NCI-H1694 (cell line): Measurements from ENCODE around the gene POFUT1.
"Not testable (repeated sequence)": the region's sequence is repeated elsewhere in the genome, so short reads cannot be mapped to it uniquely, and the experiment has no call there.

Experiments
- DNase-seq: peaks from one replicate; lab custom pipeline; 2025; lab: John Stamatoyannopoulos, UW

Gene POFUT1

GRCh38 chr20:32236048-32236533 is 28.4 kb downstream of the POFUT1 start:
- DNase-seq, result no peak

- no peak for DNase-seq
These were observed 29.1 kb downstream of the POFUT1 start for GRCh38 chr20:32236819-32237218.

- no peak for DNase-seq
These were observed 29.7 kb downstream of the POFUT1 start for GRCh38 chr20:32237419-32237818.

GRCh38 chr20:32238483-32239425 is 31.1 kb downstream of the POFUT1 start:
- DNase-seq, result no peak

GRCh38 chr20:32240205-32240604 is 32.5 kb downstream of the POFUT1 start:
- DNase-seq, result no peak

GRCh38 chr20:32241807-32242206 is 34.1 kb downstream of the POFUT1 start:
- DNase-seq, result no peak

- DNase-seq, result no peak
These were observed 36.6 kb downstream of the POFUT1 start for GRCh38 chr20:32244150-32244823.

- DNase-seq, result no peak
These were observed 37.3 kb downstream of the POFUT1 start for GRCh38 chr20:32244959-32245358.

GRCh38 chr20:32246208-32246607 is 38.5 kb downstream of the POFUT1 start:
- DNase-seq, result not testable (repeated sequence)

GRCh38 chr20:32248043-32248442 is 40.4 kb downstream of the POFUT1 start:
- no peak for DNase-seq

GRCh38 chr20:32249030-32249738 is 41.5 kb downstream of the POFUT1 start:
- no peak for DNase-seq

GRCh38 chr20:32251470-32251869 is 43.8 kb downstream of the POFUT1 start:
- DNase-seq, result no peak

GRCh38 chr20:32252189-32252588 is 44.5 kb downstream of the POFUT1 start:
- DNase-seq, result no peak

- DNase-seq, result not testable (repeated sequence)
These were observed 53.3 kb downstream of the POFUT1 start for GRCh38 chr20:32260973-32261372.

GRCh38 chr20:32261644-32262043 is 54.0 kb downstream of the POFUT1 start:
- DNase-seq, result no peak

GRCh38 chr20:32263398-32263954 is 55.8 kb downstream of the POFUT1 start:
- DNase-seq, result no peak

GRCh38 chr20:32271620-32272019 is 63.9 kb downstream of the POFUT1 start:
- DNase-seq, result peak; percentile 30

- DNase-seq, result no peak
These were observed 66.7 kb downstream of the POFUT1 start for GRCh38 chr20:32274359-32274758.

- not testable (repeated sequence) for DNase-seq
These were observed 67.5 kb downstream of the POFUT1 start for GRCh38 chr20:32275163-32275562.

- peak; percentile 75 for DNase-seq
These were observed 69.9 kb downstream of the POFUT1 start, which contains the start of gene KIF3B for GRCh38 chr20:32277361-32278198. KIF3B (plus strand) TSS chr20:32277651; CDS start chr20:32309778, 32,127 bp downstream.

- no peak for DNase-seq
These were observed 70.5 kb downstream of the POFUT1 start for GRCh38 chr20:32278199-32278643.
